ENCODE results near the gene ROPN1L. TPM values are rescaled to one million over a fixed set of nuclear protein-coding genes. Genes with fewer than 3 reads are reported as not detected.

The ROPN1L gene
- total and polyA plus RNA-seq, 12 donors: 0.15 to 3.9 (median 0.42) TPM; not detected in 3

DNA sequence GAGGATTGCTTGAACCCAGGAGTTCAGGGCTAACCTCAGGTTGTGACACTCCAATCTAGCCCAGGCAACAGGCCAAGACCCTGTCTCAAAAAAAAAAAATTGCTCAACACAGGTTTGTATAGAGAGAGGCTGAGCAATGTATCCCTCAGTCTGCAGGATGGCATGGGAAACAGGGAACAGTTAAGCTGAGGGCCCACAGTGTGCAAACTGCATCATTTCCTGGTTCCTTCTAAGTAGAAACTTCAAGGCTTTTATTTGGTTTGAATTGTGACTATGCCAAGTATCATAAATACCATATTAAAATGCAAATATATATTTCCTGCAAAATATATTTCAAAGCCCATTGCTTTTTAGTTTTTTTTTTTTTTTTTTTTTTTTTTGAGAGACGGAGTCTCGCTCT lies 13.7 kb upstream of the ROPN1L start:
- DNase-seq: no peak
- Histone ChIP-seq H3K4me1 (replicated peaks in 1 of 2) (peaks cover 0 to 6% of the 10 kb centered on the region in 2 donors), H3K4me3 (no peak overlapping the region), H3K36me3 (replicated peaks in 1 of 2) (peaks cover 0 to 55% of the 10 kb centered on the region in 2 donors), H3K9me3 (replicated peaks in 1 of 3) (no peaks in the 10 kb centered on the region), H3K27ac (no peak overlapping the region), H3K27me3 (no peaks in the 10 kb centered on the region)
- WGBS, 4 donors: 91 to 100% (median 100%) methylated on average over 1 to 2 of the region's 2 CpGs
- TF ChIP-seq, protein P1, sequence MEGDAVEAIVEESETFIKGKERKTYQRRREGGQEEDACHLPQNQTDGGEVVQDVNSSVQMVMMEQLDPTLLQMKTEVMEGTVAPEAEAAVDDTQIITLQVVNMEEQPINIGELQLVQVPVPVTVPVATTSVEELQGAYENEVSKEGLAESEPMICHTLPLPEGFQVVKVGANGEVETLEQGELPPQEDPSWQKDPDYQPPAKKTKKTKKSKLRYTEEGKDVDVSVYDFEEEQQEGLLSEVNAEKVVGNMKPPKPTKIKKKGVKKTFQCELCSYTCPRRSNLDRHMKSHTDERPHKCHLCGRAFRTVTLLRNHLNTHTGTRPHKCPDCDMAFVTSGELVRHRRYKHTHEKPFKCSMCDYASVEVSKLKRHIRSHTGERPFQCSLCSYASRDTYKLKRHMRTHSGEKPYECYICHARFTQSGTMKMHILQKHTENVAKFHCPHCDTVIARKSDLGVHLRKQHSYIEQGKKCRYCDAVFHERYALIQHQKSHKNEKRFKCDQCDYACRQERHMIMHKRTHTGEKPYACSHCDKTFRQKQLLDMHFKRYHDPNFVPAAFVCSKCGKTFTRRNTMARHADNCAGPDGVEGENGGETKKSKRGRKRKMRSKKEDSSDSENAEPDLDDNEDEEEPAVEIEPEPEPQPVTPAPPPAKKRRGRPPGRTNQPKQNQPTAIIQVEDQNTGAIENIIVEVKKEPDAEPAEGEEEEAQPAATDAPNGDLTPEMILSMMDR (IDR thresholded peaks at IDR 0.05): no peak
- TF ChIP-seq POLR2A (IDR thresholded peaks at IDR 0.05): no peak
- intact Hi-C loops (cut with DNase I): loop anchor here in 1 of 2 donors (10.0 kb wide), 2 partner anchors 73 to 143 kb away; partner anchors contain the start of gene MARCHF6

DNA sequence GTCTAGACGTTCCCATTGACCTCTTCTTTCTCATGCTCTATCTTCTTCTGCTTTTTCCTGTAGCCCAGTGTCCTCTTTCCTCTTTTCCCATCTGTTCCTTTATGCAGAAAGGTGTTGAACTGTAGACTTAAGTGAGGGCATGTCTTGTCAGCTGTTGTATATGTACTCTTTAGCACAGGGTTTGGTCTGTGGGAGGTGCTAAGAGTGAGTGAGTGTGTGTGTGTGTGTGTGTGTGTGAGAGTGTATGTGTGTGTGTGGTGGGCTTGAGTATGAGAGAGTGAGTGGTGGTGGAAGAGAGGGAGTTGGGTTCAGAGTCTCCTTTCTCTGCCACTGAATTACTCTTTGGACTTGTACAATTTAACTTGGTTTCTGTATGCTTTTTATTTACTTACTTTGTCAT lies 10.3 kb upstream of the ROPN1L start:
- Histone ChIP-seq H3K4me1 (replicated peaks in 1 of 2) (peaks cover 0 to 6% of the 10 kb centered on the region in 2 donors), H3K9me3 (replicated peaks in 1 of 3) (no peaks in the 10 kb centered on the region), H3K27ac (no peak overlapping the region), H3K27me3 (no peaks in the 10 kb centered on the region), H3K36me3 (replicated peaks in 1 of 2) (peaks cover 0 to 66% of the 10 kb centered on the region in 2 donors), H3K4me3 (no peak overlapping the region)
- intact Hi-C loops (cut with DNase I): no loop called here
- no peak for DNase-seq
- 52 to 78% (median 60%) methylated on average over 1 of the region's 1 CpG for WGBS, 4 donors
- TF ChIP-seq POLR2A (IDR thresholded peaks at IDR 0.05): no peak
- TF ChIP-seq, protein P1 (IDR thresholded peaks at IDR 0.05): no peak

DNA sequence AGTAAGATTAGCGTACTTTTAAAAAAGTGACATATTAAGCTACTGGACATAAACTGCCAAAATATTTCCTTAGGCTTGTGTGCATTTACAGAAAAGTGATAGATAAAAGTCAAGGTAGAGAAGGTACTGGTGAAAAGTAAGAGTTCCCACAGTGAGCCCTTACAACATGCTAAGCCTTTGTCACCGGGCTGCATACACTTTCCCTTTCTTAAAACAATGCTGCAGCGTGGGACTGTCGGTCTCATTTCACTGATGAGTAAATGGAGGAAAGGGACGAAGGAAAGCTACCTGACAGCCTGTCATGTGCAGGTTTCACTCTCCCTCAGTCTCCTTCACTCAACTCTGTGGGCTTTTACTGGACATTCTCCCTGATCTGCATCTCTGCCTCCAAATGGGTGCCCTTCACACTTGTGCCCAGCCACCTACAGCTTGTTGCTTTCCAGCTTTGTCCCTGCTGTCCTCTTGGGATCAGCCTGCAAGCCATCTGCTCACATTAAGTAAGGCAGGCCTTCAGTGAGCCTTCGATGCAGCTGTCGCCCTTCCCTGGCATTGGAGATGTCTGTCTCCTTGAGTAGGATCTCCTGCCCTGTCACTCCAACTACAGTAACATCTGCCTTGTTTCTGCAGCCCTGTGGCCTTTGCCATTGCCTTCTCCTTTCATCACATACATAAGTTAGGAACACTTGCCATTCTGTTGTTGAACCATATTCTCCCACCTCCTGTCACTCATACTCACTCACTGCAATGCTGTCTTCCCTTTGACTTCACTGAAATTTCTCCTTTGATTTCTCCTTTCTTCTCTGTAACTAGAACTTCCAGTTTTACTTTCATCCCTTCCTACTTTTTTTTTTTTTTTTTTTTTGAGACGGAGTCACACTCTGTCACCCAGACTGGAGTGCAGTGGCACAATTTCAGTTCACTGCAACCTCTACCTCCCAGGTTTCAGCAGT lies 9.3 kb upstream of the ROPN1L start:
- no peak overlapping the region for H3K4me3 ChIP-seq
- DNase-seq: no peak
- WGBS, 4 donors: 93 to 97% (median 93%) methylated on average over 7 to 8 of the region's 8 CpGs
- no peaks in the 10 kb centered on the region for H3K4me1 ChIP-seq (replicated peaks in 1 of 2)
- no peak for TF ChIP-seq POLR2A (IDR thresholded peaks at IDR 0.05)
- TF ChIP-seq, protein P1 (IDR thresholded peaks at IDR 0.05): no peak
- H3K27ac ChIP-seq: no peak overlapping the region
- H3K9me3 ChIP-seq (replicated peaks in 1 of 3): no peaks in the 10 kb centered on the region
- intact Hi-C loops (cut with DNase I): no loop called here
- H3K27me3 ChIP-seq: no peaks in the 10 kb centered on the region
- peaks cover 0 to 57% of the 10 kb centered on the region in 2 donors for H3K36me3 ChIP-seq (replicated peaks in 1 of 2)

DNA sequence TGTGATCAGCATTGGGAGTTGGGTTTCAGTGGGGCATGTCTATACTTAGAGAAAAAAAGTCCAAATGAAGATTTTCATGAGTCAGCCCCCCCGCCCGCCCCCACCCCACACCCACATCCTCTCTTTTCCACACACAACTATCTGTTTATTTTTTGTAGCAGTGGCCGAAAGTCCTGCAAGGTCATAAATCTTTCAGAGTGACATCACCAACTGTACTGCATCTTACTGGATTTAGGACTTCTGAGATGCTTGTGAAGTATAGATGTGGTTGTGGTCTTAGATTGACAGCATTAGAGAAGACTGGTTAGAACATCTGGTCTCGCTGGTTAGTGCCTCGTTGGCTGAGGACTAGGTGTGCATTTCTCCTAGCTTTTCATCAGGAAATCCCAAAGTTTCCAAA lies 7.3 kb upstream of the ROPN1L start:
- Histone ChIP-seq H3K27me3 (no peaks in the 10 kb centered on the region), H3K27ac (no peak overlapping the region), H3K9me3 (replicated peaks in 1 of 3) (no peaks in the 10 kb centered on the region), H3K4me1 (replicated peaks in 1 of 2) (no peaks in the 10 kb centered on the region), H3K4me3 (no peak overlapping the region), H3K36me3 (replicated peaks in 1 of 2) (peaks cover 0 to 62% of the 10 kb centered on the region in 2 donors)
- WGBS, 4 donors: 54 to 73% (median 68%) methylated on average over 5 of the region's 5 CpGs
- no peak for TF ChIP-seq POLR2A (IDR thresholded peaks at IDR 0.05)
- TF ChIP-seq, protein P1 (IDR thresholded peaks at IDR 0.05): no peak
- no peak for DNase-seq
- intact Hi-C loops (cut with DNase I): no loop called here
